SK-N-MC (cell line): ENCODE data around the gene XRCC4.

ENCODE experiments used
- EZH2 ChIP-seq: fragments of 200-600 bp; sonication (generic); IDR thresholded peaks from one replicate; pipeline ENCODE4 v1.6.1; 2017; ENCODE audit warnings: antibody characterized with exemption
- FOXP2 ChIP-seq: optimal IDR thresholded peaks from 2 replicates; pipeline ENCODE3; 2011; ENCODE audit warnings: mild to moderate bottlenecking, moderate library complexity; ENCODE audit not compliant: insufficient read depth; ENCODE audit errors: extremely low read length, control extremely low read depth

- TF ChIP-seq EZH2 (no peak), FOXP2 (no peak)
Observed at GRCh38 chr5:83388608-83389007, 311.3 kb downstream of the XRCC4 start.
